HG03378 (cell line): Measurements from ENCODE around the gene RMDN3.

ENCODE experiments used
- ATAC-seq: cut with Tn5 transposase; IDR thresholded peaks from one replicate; pipeline ENCODE4 v1.9.1; 2021; ENCODE audit warnings: mild to moderate bottlenecking, moderate library complexity; ENCODE audit not compliant: unreplicated experiment

The RMDN3 gene

DNA sequence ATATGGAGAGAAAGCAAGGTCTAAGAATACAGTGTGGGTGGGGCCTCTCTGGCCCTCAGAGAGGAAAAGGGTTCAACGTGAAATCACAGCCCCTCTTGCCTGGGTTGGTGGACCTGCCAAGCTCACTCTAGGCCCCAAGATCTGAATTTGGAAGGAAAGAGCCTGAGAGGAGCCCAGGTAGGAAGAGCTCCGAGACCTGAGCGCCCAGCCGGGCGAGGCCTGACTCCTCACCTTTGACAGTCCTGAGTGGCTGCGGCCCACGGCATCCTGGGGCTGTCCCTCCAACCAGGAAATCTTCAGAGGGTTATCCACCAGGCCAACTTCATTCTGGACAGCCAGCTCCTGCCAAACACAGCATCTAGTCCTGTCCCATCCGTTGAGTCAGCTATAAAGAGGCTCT is 18.4 kb upstream of the RMDN3 start:
- no peak for ATAC-seq

DNA sequence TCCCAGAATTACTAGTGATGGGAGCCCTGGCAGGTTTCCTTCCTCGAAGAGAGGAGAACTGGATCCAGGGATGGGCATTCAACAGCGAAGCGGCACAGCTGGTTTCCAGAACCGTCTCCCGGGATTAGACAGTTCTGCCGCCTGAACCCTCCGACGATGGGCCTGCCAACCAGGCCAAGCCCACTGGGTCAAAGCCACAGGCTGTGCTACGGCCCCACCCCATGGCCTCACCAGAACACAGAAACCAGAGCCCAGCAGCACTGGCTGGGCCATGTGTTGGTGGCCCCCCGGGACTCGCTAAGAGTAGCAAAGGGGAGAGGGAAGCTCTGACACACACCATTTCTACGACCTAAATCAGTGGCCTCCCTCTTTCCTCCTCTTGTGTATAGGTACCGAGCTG is 17.0 kb upstream of the RMDN3 start:
- no peak for ATAC-seq

DNA sequence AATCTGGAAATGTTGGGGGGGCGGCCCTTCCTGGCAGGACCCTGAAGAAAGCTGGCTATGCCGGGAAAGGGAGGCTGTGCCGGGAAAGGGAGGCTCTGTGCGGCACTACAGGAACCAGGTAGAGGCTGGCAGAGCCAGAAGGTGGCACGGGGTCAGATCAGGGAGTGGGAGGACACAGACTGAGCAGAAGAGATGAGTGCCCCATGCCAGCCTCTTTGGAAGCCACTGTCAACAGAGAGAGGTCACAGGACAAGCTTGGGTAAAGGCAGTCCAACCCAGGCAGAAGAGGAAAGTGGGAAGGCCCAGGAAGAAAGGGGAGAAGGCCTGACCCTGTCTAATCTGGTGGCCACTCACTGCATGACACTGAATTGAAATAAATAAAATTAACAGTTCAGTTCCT is 16.2 kb upstream of the RMDN3 start:
- no peak for ATAC-seq

DNA sequence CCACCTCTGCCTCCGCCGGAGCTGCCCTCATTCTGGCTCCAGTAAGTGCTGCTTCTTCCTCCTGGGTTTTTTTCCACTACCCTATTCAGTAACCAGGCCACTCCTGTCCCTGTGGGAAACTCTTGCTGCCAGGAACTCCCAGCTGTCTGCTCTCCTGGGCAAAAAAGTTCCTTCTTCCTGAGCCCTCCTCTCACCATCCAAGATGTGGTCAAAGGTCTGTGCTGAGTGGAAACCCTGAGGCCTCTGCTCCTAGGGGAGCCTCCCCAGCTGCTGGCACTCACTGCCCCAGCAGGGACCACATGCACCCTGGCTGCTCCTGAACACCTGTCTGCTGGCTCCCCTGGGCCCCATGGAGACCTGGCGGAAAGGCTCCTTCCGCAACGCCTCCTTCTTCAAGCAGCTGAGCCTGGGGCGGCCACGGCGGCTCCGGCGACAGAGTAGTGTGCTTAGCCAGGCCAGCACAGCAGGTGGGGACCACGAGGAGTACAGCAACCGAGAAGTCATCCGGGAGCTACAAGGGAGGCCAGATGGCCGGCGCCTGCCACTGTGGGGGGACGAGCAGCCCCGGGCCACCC is 15.2 kb upstream of the RMDN3 start:
- ATAC-seq, result no peak

DNA sequence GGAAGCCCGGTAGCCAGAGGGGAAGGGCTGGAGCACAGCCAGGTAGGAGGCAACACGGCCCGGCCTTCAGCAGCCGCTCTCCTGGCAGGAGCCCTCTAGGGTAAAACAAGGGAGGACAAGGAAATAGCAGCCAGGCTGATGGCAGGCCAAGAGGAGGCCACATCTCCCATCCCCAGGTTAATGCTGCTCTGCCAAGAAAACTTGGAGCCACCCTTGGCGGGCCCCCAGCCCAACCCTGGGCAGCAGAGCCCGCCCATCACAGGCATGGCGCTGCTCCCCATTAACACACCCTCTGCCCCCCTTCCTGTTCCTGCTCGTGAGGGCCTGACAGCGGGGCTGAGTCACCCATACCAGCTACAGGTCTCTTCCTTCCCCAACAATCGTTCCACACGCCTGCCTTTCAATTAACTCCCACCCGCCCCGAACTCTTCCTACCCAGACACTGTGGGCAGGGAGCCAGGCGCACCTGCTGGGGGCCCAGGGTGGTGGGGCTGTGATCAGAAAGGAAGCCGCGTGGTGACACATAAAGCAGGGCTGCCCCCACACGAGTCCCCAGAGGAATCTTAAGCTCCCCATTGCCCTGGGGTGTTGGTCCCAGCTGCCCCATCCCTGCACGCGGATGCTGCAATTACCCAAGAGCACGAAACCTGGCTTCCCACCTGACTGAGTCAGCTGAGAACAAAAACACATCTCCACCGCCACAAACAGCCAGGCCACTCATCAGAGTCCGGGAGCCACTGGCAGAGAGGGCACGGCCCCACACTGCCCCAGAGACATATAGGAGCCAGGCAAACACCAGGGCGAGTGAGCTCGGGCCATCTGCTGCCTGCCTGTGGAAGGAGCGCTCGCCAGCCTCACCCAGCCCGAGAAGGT is 14.5 kb upstream of the RMDN3 start, which contains the start of gene C15orf62:
TSS of gene C15orf62 (plus strand) at position 707 of the 873 bp plus-strand sequence. CDS start 516 bp downstream, outside the sequence.
- ATAC-seq, result peak; percentile 38

DNA sequence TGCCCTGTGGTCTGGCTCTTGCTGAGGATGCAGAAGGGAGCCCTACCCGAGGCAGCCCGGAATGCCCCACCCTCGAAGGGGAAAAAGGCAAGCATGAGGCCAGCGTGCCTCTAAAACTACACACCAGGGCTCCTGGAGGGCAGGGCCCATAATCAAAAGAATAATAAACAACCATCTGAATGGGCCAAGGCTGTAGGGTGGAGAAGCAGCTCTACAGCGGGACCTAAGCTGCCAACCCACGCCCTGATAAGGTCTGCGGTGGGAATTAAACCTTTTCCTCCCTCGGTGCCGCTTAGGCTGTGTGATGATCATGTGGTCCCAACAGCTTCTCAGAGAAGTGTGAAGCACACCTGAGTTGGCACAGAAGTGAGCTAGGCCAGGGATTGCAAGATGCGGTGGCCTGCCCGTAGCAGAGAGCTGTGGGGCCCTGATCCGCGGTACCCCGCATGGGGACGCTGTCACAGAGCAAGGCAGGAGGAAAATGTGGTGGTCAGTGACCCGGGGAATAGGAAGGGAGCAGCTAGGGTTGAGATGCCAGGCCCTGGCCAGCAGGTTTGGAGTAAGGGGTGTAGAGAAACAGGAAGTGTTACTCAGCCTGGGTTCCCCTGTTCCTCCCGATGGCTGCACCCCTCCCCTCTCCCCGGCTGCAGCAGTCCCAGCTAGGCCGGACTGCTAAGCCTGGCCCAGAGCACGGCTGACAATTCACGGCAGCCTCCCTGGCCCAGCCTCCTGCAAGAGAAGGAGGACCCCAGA is 13.6 kb upstream of the RMDN3 start:
- ATAC-seq, result no peak

DNA sequence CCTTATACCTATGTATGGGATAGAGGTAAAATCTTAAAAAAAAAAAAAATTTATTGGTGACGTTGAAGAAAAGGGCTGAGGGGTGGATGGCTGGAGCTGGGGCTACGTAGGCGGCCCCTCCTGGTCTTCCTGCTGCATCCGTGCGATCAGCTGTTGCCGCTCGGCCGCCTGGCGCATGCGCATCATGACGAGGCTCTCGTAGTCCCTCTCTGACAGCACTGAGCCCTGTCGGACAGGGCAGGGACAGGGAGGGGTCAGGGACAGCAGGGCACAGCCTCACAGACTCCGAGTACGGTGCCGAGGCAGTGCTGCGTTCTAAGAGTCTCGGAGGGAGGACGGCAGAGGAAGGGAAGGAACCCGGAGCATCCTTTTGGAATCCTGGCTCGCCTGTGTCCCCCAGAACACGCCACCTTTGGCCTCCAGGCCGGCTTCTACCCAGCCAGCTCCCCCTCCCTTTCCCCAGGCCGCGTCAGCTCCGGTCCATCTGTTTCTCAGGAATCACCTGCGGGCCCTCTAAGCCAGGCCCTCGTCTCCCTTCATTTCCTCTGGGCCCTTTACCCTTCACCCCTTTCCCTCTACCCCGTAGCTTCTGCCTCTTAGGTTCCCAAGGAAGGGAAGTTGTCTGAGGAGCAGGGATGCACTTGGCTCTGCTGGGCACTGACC is 12.9 kb upstream of the RMDN3 start:
- no peak for ATAC-seq

DNA sequence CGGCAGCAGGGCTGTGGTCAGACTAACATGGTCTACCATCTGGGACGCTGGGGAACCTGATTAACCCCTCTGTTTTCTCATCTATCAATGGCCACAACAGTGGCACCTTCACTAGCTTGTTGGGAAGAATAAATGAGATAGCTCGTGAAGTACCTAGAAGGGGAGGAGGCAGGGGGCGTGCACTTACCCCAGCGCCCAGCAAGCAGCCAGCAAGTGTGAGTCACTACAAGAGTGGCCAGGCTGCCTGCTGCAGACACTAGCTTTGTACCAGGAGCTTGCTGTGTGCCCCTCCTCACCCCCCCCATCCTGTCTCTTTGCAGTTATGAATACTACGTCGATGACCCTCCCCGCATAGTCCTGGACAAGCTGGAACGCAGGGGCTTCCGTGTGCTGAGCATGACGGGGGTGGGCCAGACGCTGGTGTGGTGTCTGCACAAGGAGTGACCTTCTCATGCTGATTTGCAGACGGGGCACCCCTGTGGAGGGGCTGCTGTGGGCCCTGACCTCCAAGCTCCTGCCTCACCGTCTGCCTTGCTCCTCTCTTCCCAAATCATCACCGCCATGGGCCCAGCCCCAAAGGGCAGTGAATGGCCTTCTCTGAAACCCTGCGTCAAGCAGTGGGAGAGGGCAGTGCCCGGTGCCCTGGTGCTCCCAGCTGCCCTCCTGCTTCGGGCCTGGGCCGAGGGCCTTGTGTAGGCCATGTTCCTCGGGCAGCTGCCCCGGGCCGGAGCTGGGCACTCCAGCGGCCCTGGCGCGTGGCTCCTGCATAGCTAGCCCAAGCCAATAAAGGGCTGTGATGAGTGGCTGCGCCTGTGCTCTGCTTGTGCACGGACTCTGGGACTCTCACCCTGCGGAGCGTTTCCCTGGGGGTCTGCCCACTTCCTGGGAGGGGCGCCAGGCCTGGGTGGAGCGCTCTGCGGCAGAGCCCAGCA is 12.1 kb upstream of the RMDN3 start:
- no peak for ATAC-seq

DNA sequence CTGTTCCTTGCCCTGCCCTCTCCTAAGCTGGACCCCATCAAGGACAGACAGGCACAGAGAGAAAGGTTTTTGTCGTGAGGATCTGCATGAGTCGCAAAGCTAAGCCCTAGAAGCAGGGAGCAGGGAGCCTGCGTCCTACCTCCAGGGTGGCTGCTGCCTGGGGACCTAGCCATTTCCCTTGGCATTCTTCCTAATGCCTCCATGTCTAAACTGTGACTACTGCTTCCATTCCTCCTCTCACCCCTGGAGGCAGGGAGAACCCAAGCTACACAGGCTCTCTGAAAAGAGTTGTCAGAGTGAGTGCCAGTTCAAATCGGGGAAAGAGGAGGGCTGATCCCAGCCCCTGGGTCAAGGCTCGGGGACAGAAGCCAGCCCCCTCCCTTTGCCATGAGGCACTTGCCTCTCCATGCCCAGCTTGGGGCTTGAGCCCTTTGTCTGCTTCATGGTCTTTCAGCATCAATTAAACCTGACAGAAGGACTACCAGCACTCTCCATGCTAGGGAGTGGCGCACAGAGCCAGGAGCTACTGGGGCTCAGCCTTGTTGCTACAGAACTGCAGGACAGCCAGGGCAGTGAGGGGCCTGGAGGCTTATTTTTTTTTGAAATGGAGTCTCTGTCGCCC is 11.3 kb upstream of the RMDN3 start:
- no peak for ATAC-seq

DNA sequence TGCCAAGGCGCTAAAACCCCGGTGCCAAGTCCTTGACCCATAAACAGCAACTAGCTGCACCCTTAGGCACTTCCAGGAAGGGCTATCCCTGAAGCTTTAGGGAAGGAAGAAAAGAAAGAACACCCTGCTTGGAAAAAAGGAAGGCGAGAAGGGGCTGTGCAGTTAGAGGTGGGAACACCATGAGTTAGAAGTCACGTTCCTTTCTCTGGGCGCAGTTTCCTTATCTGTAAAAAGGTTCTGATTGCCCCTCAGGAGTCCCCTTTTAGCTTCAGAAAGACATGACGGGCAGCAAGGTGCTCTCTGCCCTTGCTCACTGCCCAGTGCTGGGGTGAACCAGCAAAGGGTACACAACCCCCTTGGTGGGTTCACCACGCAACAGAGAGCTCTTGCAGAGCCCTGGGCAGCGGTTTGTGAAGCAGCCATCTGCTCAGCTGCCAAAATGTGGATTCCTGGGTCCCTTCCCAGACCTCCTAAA is 9.6 kb upstream of the RMDN3 start:
- no peak for ATAC-seq

DNA sequence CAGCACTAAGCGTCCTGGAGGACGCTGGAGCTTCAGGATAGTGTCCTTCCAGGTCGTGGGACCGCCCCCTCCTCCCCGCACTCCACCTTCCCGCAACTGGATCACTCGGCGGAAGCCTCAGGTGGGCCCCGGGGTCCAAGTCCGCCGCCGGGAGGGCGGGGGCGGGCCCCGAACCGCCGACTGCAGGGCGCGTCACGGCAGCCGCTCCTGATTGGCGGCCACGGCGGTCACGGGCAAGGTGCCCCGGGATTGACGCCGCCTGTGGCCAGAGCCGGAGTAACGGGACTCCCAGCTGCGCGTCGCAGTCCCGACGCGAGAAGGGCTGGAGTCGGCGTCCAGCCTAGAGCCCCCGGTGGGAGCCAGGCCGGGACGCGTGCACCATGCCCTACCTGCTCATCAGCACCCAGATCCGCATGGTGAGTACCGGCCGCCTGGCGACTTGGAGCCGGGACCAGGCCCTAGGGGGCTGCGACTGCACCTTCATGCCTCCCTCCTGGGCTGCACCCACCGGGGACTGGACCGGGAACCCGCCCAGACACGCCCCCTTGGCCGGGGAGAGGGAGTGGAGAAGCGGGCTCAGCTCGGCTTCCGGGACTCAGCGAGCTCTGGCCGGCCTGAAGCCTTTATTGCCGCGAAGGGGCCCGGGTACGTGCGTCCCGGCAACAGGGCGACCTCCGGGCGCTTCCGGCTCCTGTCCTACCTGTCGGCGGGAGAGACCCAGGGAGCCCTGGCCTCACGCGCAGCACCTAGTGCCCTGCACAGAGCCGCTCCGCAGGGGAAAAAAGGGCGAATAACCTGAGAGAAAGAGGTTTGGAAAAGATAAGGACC is 9.0 kb upstream of the RMDN3 start, which contains the start of gene GCHFR:
TSS of gene GCHFR (plus strand) at position 268 of the 828 bp plus-strand sequence. CDS start at position 381, 113 bp downstream.
- ATAC-seq, result peak; percentile 36

DNA sequence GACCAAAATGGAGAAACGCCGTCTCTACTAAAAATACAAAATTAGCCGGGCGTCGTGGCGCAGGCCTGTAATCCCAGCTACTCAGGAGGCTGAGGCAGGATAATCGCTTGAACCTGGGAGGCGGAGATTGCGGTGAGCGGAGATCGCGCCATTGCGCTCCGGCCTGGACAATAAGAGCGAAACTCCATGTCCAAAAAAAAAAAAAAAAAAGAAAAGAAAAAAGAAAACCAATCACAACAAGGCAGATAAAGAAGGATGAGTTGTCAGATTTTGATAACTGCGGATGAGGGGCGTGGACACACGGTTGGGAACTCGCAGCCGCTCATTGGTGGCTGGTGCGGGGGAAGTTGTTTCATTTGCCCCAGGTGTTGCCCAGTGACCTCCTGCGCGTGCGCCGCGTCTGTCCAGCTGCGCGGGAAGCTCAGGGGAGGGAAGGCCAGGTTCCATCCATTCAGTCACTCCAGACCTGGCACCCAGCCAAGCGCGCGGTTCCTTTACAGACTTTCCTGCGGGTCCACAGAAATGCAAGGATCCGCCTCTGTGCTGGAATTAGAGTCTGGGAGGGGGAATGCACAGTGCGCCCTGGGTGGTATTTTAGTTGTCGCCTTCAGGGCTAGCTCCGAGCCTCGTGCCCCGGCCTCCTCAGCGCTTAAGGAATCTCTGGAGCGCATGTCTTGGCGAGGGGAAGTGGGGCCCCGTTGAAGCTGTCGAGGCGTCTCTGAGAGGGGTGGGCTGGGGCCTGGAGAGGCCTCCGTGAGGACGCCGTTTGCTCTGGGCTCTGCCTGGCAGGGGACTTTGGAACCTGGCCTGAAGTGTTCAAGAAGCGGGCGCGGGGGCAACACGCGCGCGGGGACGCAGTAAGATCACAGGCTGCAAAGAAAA is 8.1 kb upstream of the RMDN3 start:
- ATAC-seq, result peak; percentile 2

DNA sequence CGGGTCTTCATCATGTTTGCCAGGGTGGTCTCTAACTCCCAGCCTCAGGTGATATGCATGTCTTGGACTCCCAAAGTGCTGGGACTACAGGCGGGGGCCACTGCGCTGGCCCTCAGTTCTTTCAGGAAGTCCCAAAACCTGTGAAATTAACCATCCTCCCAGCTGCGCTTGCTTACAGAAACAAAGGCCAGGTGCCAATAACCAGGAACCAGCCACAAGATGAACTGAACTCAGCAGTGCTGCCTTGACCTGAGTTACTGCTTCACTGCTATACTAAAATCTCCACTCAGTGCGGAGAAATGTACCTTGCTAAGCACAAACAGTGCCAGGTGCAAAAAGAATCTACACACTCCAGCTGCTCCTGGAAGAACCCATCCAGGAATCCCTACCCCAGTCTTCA is 4.9 kb upstream of the RMDN3 start:
- ATAC-seq, result no peak

DNA sequence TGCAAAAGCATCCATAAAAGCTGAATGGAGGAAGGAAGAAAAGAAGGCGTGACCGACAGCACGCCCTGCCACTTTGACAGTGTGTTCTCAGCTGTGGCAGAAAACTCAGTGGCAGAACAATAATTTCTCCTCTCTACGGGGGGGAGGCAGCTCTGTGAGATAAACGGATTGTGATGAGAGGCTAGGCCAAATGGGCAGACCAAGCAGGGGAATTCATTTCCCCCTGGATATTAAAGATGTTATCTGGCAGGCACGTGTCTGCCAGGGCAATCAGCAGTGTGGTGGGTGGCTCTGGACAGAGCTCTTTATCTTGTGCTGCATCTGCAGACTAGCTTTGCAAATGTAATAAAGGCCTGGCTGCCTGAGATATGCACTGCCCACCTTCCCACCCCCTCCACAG is 1.9 kb upstream of the RMDN3 start:
- ATAC-seq, result no peak

DNA sequence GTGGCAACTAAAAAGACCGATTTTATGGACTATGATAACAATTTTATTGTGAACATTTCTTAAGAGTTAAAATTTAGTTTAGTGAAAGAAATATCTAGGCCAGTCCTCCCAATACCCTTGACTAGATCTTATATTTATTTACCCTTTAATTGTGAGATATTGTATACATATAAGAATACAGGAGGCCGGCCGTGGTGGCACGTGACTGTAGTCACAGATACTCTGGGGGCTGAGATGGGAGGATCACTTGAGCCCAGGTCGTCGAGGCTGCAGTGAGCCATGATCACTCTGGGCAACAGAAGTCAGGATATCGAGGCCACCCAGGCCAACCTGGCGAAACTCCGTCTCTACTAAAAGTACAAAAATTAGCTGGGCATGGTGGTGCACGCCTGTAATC is 756 bp upstream of the RMDN3 start:
- ATAC-seq, result no peak

DNA sequence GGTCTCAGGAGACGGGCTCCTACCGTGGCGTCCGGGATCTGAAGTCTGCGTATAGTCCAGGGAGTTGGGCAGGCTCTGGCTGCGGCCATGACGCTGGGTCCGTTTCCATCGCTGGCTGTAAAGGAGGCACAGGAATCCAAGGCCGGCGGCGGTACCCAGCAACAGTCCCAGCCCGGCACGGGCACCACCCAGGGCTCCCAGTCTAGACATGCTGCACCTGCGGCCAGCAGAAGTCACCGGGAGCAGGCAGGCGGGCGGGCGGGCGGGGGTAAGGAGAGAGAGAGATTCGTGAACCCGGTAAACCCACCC is 526 bp downstream of the RMDN3 start:
- ATAC-seq, result no peak

DNA sequence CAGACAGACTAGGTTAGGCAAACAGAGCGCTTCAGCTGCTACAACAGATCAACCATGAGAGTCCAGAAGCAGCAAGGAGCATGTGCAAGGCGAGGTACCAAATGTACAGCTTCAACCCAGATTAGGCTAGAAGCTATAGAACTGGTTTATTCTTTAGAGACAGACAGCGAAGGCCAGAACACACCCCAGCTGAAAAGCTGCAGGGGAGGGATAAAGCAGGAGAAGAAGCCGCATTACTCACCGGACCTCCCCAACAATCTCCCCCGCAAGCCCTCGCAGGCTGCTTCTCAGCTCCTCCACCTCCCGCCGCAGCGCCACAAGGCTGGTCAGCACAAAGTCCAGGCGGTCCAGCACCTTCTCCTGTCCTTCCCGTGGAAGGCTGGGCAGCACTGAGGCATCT is 3.3 kb downstream of the RMDN3 start:
- no peak for ATAC-seq

DNA sequence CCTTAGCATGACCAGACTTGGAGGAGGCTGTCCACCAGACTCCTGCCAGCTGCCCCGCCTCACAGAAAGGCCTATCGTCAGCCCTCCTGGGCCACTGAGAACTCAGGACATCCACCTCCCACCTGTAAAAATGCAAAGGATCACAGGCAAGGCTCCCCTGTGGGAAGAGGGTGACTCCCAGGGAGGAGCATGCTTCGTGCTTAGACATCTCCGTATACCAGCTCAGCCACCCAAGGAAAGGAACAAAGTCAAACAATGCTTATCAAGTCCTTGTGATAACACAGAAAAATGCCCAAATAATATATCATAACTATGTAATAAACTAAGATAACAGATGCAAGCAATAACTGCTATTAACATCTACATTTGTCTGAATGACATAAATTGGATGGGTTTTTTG is 4.2 kb downstream of the RMDN3 start:
- ATAC-seq, result no peak
